ENCODE data around the gene RPL22. TPM values are rescaled to one million over a fixed set of nuclear protein-coding genes. Genes with fewer than 3 reads are reported as not detected.

RPL22 gene
- total RNA-seq, 1 experiment from 2014 or later: 456 TPM

- Histone ChIP-seq H3K27me3 (ENCODE audit: insufficient read depth, low read length) (no peaks in the 10 kb centered on the region), H3K4me1 (ENCODE audit: control insufficient read depth in 1 of 2, insufficient read depth in 2 of 2, low read length in 2 of 2) (peaks cover 7 to 8% of the 10 kb centered on the region in 2 experiments), H3K36me3 (ENCODE audit: control insufficient read depth in 1 of 2, insufficient read depth in 2 of 2, low read length in 2 of 2) (no peaks in the 10 kb centered on the region), H3K9me2 (ENCODE audit: insufficient read depth) (no peaks in the 10 kb centered on the region), H3K79me2 (ENCODE audit: insufficient read depth, low read length) (no peaks in the 10 kb centered on the region), H3K27ac (ENCODE audit: low read depth, low read length) (no peak overlapping the region), H3K9me3 (ENCODE audit: control insufficient read depth in 1 of 2, insufficient read depth in 1 of 2, low read depth in 1 of 2, low read length in 2 of 2) (no peaks in the 10 kb centered on the region), H4K20me1 (ENCODE audit: insufficient read depth) (no peaks in the 10 kb centered on the region), H2AFZ (ENCODE audit: low read depth, low read length, poor library complexity, severe bottlenecking) (no peak overlapping the region), H3K9ac (ENCODE audit: low read length) (no peak overlapping the region), H3K4me3 (replicated peaks in 1 of 2; ENCODE audit: low read depth in 1 of 2, low read length in 2 of 2) (no peak overlapping the region), H3K4me2 (ENCODE audit: low read length) (no peak overlapping the region)
- intact Hi-C loops (cut with micrococcal nuclease): no loop called here
- DNase-seq (ENCODE audit: low read depth, low spot score) (no peak), ATAC-seq (peak; percentile 69)
- ChIA-PET POLR2A (no interaction called here), CTCF (no interaction called here), RAD21 (ENCODE audit: low non-redundant PET in 1 of 2, low total read pairs in 2 of 2, uncharacterized antibody in 2 of 2, unreplicated experiment in 2 of 2) (no interaction called here)
- BruUV-seq (replicated peaks): no TSS peak
- TF ChIP-seq FOSL1 (IDR thresholded peaks at IDR 0.05; ENCODE audit: low read depth) (no peak), EGR1 (IDR thresholded peaks at IDR 0.05; ENCODE audit: low read depth) (no peak), ZBTB33 (IDR thresholded peaks at IDR 0.05; ENCODE audit: extremely low read depth, insufficient replicate concordance, low read length) (no peak), TCF7L2 (IDR thresholded peaks at IDR 0.05; ENCODE audit: borderline replicate concordance, extremely low read depth, insufficient read depth, insufficient read length) (no peak), SRF (IDR thresholded peaks at IDR 0.05; ENCODE audit: low read depth) (no peak), RAD21 (IDR thresholded peaks at IDR 0.05; ENCODE audit: low read depth) (no peak)
- TF ChIP-seq, protein P1, sequence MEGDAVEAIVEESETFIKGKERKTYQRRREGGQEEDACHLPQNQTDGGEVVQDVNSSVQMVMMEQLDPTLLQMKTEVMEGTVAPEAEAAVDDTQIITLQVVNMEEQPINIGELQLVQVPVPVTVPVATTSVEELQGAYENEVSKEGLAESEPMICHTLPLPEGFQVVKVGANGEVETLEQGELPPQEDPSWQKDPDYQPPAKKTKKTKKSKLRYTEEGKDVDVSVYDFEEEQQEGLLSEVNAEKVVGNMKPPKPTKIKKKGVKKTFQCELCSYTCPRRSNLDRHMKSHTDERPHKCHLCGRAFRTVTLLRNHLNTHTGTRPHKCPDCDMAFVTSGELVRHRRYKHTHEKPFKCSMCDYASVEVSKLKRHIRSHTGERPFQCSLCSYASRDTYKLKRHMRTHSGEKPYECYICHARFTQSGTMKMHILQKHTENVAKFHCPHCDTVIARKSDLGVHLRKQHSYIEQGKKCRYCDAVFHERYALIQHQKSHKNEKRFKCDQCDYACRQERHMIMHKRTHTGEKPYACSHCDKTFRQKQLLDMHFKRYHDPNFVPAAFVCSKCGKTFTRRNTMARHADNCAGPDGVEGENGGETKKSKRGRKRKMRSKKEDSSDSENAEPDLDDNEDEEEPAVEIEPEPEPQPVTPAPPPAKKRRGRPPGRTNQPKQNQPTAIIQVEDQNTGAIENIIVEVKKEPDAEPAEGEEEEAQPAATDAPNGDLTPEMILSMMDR (IDR thresholded peaks at IDR 0.05 in 2 of 3, conservative IDR thresholded peaks at IDR 0.05 in 1 of 3; ENCODE audit: borderline replicate concordance in 1 of 3, insufficient read depth in 1 of 3, low read depth in 2 of 3, low read length in 2 of 3): peak in 2 of 3 experiments; percentile 16 to 31; a peak in 2 of 6 replicates
These were observed 36.6 kb downstream of the RPL22 start for GRCh38 chr1:6162773-6163172.
